DND-41 (cell line): ENCODE results near the gene WDR4.

Experiments
- CTCF ChIP-seq: IDR thresholded peaks from 2 replicates; pipeline ENCODE4 v1.5.1; 2012; ENCODE audit warnings: borderline replicate concordance, low read length, moderate library complexity, mild to moderate bottlenecking; ENCODE audit not compliant: poor library complexity, severe bottlenecking; ENCODE audit errors: extremely low read depth
- EZH2 ChIP-seq: IDR thresholded peaks from 3 replicates; pipeline ENCODE4 v1.6.1; 2012; ENCODE audit warnings: borderline replicate concordance, low read depth, mild to moderate bottlenecking, moderate library complexity, low read length, inconsistent platforms; ENCODE audit not compliant: severe bottlenecking

- TF ChIP-seq CTCF (no peak), EZH2 (no peak)
Measured at GRCh38 chr21:42852925-42853570, 26.3 kb downstream of the WDR4 start.
